H1 (cell line): Measurements from ENCODE around the gene FBXO45. TPM values are rescaled to one million over a fixed set of nuclear protein-coding genes. Genes with fewer than 3 reads are reported as not detected.

Experiments used
- CTCF ChIA-PET: fragments of 300-600 bp; sonication (Branson Sonifier 250); formaldehyde crosslinking; loops from one replicate; lab custom pipeline; 2021; ENCODE audit not compliant: partially characterized antibody; lab: Charles Lee
- POLR2A ChIA-PET: fragments of 300-600 bp; sonication (Branson Sonifier 250); formaldehyde crosslinking; loops from one replicate; lab custom pipeline; 2021; ENCODE audit warnings: inconsistent platforms; ENCODE audit not compliant: partially characterized antibody; lab: Charles Lee
- DNase-seq, 2 experiments: peaks; one replicate each; pipeline versions ENCODE4 v3.0.0 to v3.0.0-alpha.2; 2010 to 2022; ENCODE audit warnings: low spot score in 2 of 2, low read depth in 1 of 2, mixed read lengths in 1 of 2
- FAIRE-seq: peaks from 2 replicates; lab custom pipeline; 2011; peaks lifted over from hg19 to GRCh38; lab: Jason Lieb, UNC
- H2AFZ ChIP-seq: 2 replicates; pipeline ENCODE4 v1.8.1; 2012; ENCODE audit warnings: low read length, inconsistent platforms
- H2AK5ac ChIP-seq: 2 replicates; pipeline ENCODE4 v1.6.1; 2013; ENCODE audit warnings: low read depth, low read length
- H2BK120ac ChIP-seq: replicated peaks from 2 replicates; pipeline ENCODE3; 2013; ENCODE audit warnings: low read depth, low read length, inconsistent platforms
- H2BK12ac ChIP-seq: 2 replicates; pipeline ENCODE4 v1.6.1; 2013; ENCODE audit warnings: low read depth, low read length
- H2BK15ac ChIP-seq: 2 replicates; pipeline ENCODE4 v1.6.1; 2013; ENCODE audit warnings: low read length
- H2BK20ac ChIP-seq: 2 replicates; pipeline ENCODE4 v1.6.1; 2013; ENCODE audit warnings: low read length
- H2BK5ac ChIP-seq: 2 replicates; pipeline ENCODE4 v1.6.1; 2013; ENCODE audit warnings: low read depth, low read length
- H3K14ac ChIP-seq: 2 replicates; pipeline ENCODE4 v1.6.1; 2013; ENCODE audit warnings: inconsistent platforms; ENCODE audit not compliant: insufficient read length
- H3K18ac ChIP-seq: 2 replicates; pipeline ENCODE4 v1.6.1; 2013; ENCODE audit warnings: low read length; ENCODE audit errors: extremely low read depth
- H3K23ac ChIP-seq: 2 replicates; pipeline ENCODE4 v1.6.1; 2013; ENCODE audit warnings: inconsistent platforms; ENCODE audit not compliant: insufficient read length
- H3K23me2 ChIP-seq: 2 replicates; pipeline ENCODE4 v1.6.1; 2013; ENCODE audit warnings: low read depth, low read length
- H3K27ac ChIP-seq: 2 replicates; pipeline ENCODE4 v1.6.1; 2011; ENCODE audit warnings: low read depth, low read length, inconsistent platforms
- H3K27me3 ChIP-seq, 4 experiments: replicated peaks in 1 of 4; 1 replicate in 1 of 4; 2 replicates in 3 of 4; pipeline versions ENCODE4 v1.6.1 to v1.8.1; 2011 to 2013; ENCODE audit warnings: low read length in 3 of 4, mild to moderate bottlenecking in 3 of 4, inconsistent platforms in 2 of 4, mixed read lengths in 2 of 4, moderate library complexity in 1 of 4; ENCODE audit not compliant: control insufficient read depth in 3 of 4, insufficient read depth in 3 of 4; ENCODE audit errors: extremely low read depth in 1 of 4
- H3K36me3 ChIP-seq, 4 experiments: 2 replicates each; pipeline versions ENCODE4 v1.6.1 to v1.8.1; 2011 to 2013; ENCODE audit warnings: mild to moderate bottlenecking in 4 of 4, low read length in 3 of 4, moderate library complexity in 2 of 4, control low read depth in 1 of 4, inconsistent platforms in 1 of 4; ENCODE audit not compliant: insufficient read depth in 4 of 4, control insufficient read depth in 2 of 4
- H3K4ac ChIP-seq: replicated peaks from 2 replicates; pipeline ENCODE3; 2013; ENCODE audit warnings: low read length, low read depth, mixed read lengths, inconsistent platforms; ENCODE audit not compliant: insufficient read length
- H3K4me1 ChIP-seq, 4 experiments: replicated peaks in 1 of 4; 1 replicate in 1 of 4; 2 replicates in 3 of 4; pipeline versions ENCODE4 v1.6.1 to v1.8.1; 2011 to 2013; ENCODE audit warnings: low read length in 3 of 4, inconsistent platforms in 2 of 4, mixed read lengths in 1 of 4; ENCODE audit not compliant: insufficient read depth in 4 of 4, control insufficient read depth in 3 of 4
- H3K4me2 ChIP-seq, 2 experiments: 2 replicates each; pipeline versions ENCODE4 v1.6.1 to v1.8.1; 2011 to 2013; ENCODE audit warnings: low read depth in 2 of 2, low read length in 2 of 2, control low read depth in 1 of 2, inconsistent platforms in 1 of 2, mild to moderate bottlenecking in 1 of 2; ENCODE audit not compliant: insufficient read depth in 1 of 2
- H3K4me3 ChIP-seq, 4 experiments: fragments of 200-600, 300-600 bp in 1 of 4; sonication (generic), shearing (Covaris generic), sonication (Bioruptor Twin) in 1 of 4; 2 replicates each; pipeline versions ENCODE4 v1.5.1 to v1.8.1; 2011 to 2016; ENCODE audit warnings: low read length in 4 of 4, low read depth in 3 of 4, control low read depth in 2 of 4, inconsistent platforms in 2 of 4, mild to moderate bottlenecking in 2 of 4, mixed read lengths in 1 of 4, moderate library complexity in 1 of 4; ENCODE audit not compliant: insufficient read depth in 2 of 4; ENCODE audit errors: extremely low read depth in 1 of 4
- H3K56ac ChIP-seq: replicated peaks from 2 replicates; pipeline ENCODE3; 2013; ENCODE audit warnings: low read depth, mild to moderate bottlenecking, mixed read lengths, low read length, inconsistent platforms; ENCODE audit not compliant: insufficient read length
- H3K79me1 ChIP-seq: 2 replicates; pipeline ENCODE4 v1.6.1; 2013; ENCODE audit warnings: low read depth, low read length, control low read depth
- H3K79me2 ChIP-seq, 2 experiments: 2 replicates each; pipeline versions ENCODE4 v1.6.1 to v1.8.1; 2012 to 2013; ENCODE audit warnings: low read length in 2 of 2, mild to moderate bottlenecking in 2 of 2, inconsistent platforms in 1 of 2; ENCODE audit not compliant: insufficient read depth in 2 of 2, control insufficient read depth in 1 of 2
- H3K9ac ChIP-seq, 4 experiments: replicated peaks in 1 of 4; 1 replicate in 1 of 4; 2 replicates in 3 of 4; pipeline versions ENCODE4 v1.6.1 to v1.8.1; 2011 to 2013; ENCODE audit warnings: low read depth in 3 of 4, low read length in 3 of 4, control low read depth in 2 of 4, mild to moderate bottlenecking in 2 of 4, moderate library complexity in 2 of 4, inconsistent platforms in 1 of 4; ENCODE audit errors: extremely low read depth in 1 of 4
- H3K9me3 ChIP-seq, 2 experiments: 2 replicates each; pipeline versions ENCODE4 v1.6.1 to v1.8.1; 2012 to 2013; ENCODE audit warnings: mild to moderate bottlenecking in 2 of 2, moderate library complexity in 2 of 2, control low read depth in 1 of 2, inconsistent platforms in 1 of 2, low read depth in 1 of 2, low read length in 1 of 2, mixed read lengths in 1 of 2; ENCODE audit not compliant: insufficient read depth in 2 of 2
- H4K20me1 ChIP-seq, 2 experiments: replicated peaks in 1 of 2; 2 replicates each; pipeline versions ENCODE3 to v1.8.1; 2011 to 2013; ENCODE audit warnings: inconsistent platforms in 2 of 2, low read length in 2 of 2, mild to moderate bottlenecking in 1 of 2; ENCODE audit not compliant: insufficient read depth in 2 of 2, control insufficient read depth in 1 of 2
- H4K5ac ChIP-seq: 2 replicates; pipeline ENCODE4 v1.6.1; 2013; ENCODE audit warnings: low read length, low read depth, mixed read lengths, inconsistent platforms; ENCODE audit not compliant: insufficient read length
- H4K8ac ChIP-seq: 2 replicates; pipeline ENCODE4 v1.8.0; 2013; ENCODE audit warnings: mild to moderate bottlenecking, moderate library complexity, low read length, inconsistent platforms; ENCODE audit not compliant: insufficient read depth; ENCODE audit errors: extremely low read depth
- H4K91ac ChIP-seq: replicated peaks from 2 replicates; pipeline ENCODE3; 2013; ENCODE audit warnings: low read length, mixed read lengths, inconsistent platforms; ENCODE audit not compliant: insufficient read length
- BCL11A ChIP-seq, 2 experiments: IDR thresholded peaks; one replicate each; pipeline ENCODE4 v1.6.1; 2011; ENCODE audit warnings: low read depth in 2 of 2, low read length in 2 of 2, mild to moderate bottlenecking in 2 of 2
- CEBPB ChIP-seq: IDR thresholded peaks from 2 replicates; pipeline ENCODE4 v1.6.1; 2012; ENCODE audit warnings: low read depth, low read length
- EZH2 ChIP-seq: fragments of 200-600 bp; sonication (generic); IDR thresholded peaks from 2 replicates; pipeline ENCODE4 v1.7.1; 2012; ENCODE audit warnings: low read depth, mild to moderate bottlenecking, moderate library complexity, low read length, inconsistent platforms; ENCODE audit not compliant: severe bottlenecking
- GTF2F1 ChIP-seq: IDR thresholded peaks from 2 replicates; pipeline ENCODE4 v1.6.1; 2012; ENCODE audit warnings: low read depth, low read length, improper control_type of control experiment, borderline replicate concordance
- JUND ChIP-seq: IDR thresholded peaks from 2 replicates; pipeline ENCODE4 v1.6.1; 2011; ENCODE audit warnings: mild to moderate bottlenecking, improper control_type of control experiment, low read length
- KDM4A ChIP-seq: IDR thresholded peaks from one replicate; pipeline ENCODE4 v1.7.1; 2012; ENCODE audit warnings: low read depth, mild to moderate bottlenecking, moderate library complexity, low read length, inconsistent platforms; ENCODE audit not compliant: severe bottlenecking
- NANOG ChIP-seq: IDR thresholded peaks from 2 replicates; pipeline ENCODE4 v1.6.1; 2011; ENCODE audit warnings: low read length, low read depth, mild to moderate bottlenecking, inconsistent platforms; ENCODE audit not compliant: insufficient read depth, poor library complexity, severe bottlenecking
- PHF8 ChIP-seq: fragments of 200-600 bp; sonication (generic); conservative IDR thresholded peaks from 2 replicates; pipeline ENCODE4 v1.7.1; 2012; ENCODE audit warnings: low read depth, mild to moderate bottlenecking, inconsistent platforms, low read length, moderate library complexity
- POU5F1 ChIP-seq: IDR thresholded peaks from 2 replicates; pipeline ENCODE4 v1.6.1; 2011; ENCODE audit warnings: low read depth, mild to moderate bottlenecking, low read length, moderate library complexity
- SP1 ChIP-seq: IDR thresholded peaks from 2 replicates; pipeline ENCODE4 v1.6.1; 2011; ENCODE audit warnings: low read depth, low read length
- SRF ChIP-seq: IDR thresholded peaks from 2 replicates; pipeline ENCODE4 v1.6.1; 2011; ENCODE audit warnings: mild to moderate bottlenecking, low read depth, low read length, moderate library complexity
- SUZ12 ChIP-seq: fragments of 200-600 bp; sonication (generic); IDR thresholded peaks from 2 replicates; pipeline ENCODE4 v1.6.1; 2012; ENCODE audit warnings: mild to moderate bottlenecking, inconsistent platforms, low read length, moderate library complexity, mixed read lengths
- WGBS, 2 experiments: shearing (Covaris generic) in 1 of 2; methylation state at CpG; one replicate each; pipeline versions ENCODE4 v1.1.6 to v1.1.7; 2013 to 2015; ENCODE audit warnings: low lambda C conversion rate in 2 of 2, mixed read lengths in 2 of 2, inconsistent platforms in 1 of 2, low coverage in 1 of 2, missing lambda C conversion rate in 1 of 2; ENCODE audit not compliant: insufficient replicate concordance in 2 of 2, insufficient coverage in 1 of 2, insufficient read length in 1 of 2; ENCODE audit errors: extremely low coverage in 1 of 2, missing lambda C conversion rate in 1 of 2; 5-methylcytosine and 5-hydroxymethylcytosine counted together
- polyA plus RNA-seq, 7 experiments: library from polyadenylated mRNA; depleted of rRNA in 3 of 7; stranded (reverse) in 5 of 7; unstranded in 2 of 7; fragments of >200 nt in 5 of 7; fragments of 200-250 nt in 2 of 7; gene quantifications; 1 replicate in 5 of 7; 2 replicates in 1 of 7; 4 replicates in 1 of 7; pipeline versions ENCODE4 v1.2.1 to v1.2.3, GENCODE V29; 2011 to 2013; ENCODE audit warnings: missing spikeins in 2 of 7, mixed read lengths in 2 of 7
- total RNA-seq: library from RNA; stranded (reverse); fragmentation: NEBNext Ultra II Directional; extraction: Animal tissue kit (Norgen Biotek cat#: 25700); gene quantifications from 2 replicates; pipeline ENCODE4 v1.2.1, GENCODE V29; 2021
- TF ChIP-seq, protein P1 (sequence below): IDR thresholded peaks from 2 replicates; pipeline ENCODE4 v1.6.1; 2011; ENCODE audit warnings: low read length, improper control_type of control experiment

The FBXO45 gene
- total and polyA plus RNA-seq, 2 of the 8 experiments (the other 6 are each of a cell fraction or from before 2014, with no cell fraction given) = 5.2 to 19.4 TPM

DNA sequence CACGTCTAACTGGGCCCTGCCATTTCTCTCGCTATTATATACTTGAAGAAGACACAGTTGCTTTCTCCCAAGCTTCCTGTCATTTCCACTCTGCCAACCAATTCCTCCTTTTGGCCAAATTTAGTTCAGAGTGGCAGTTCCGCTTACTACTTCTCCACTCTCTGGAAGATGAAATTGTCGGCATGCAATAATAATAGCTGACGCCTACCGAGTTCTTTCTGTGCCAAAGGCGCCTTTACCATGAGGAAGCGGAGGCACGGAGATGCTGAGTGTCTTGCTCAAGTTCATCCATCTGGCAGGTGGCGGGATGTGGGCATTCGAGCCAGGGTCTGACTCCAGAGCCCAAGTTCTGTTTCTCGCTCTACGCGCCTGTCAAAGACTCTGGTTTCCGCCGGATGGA is 56.4 kb downstream of the FBXO45 start:
- Histone ChIP-seq H2BK5ac (no peak overlapping the region), H3K4ac (no peak overlapping the region), H3K27ac (no peak overlapping the region), H4K20me1 (no peaks in the 10 kb centered on the region), H3K27me3 (no peaks in the 10 kb centered on the region), H3K4me2 (no peak overlapping the region), H2AFZ (no peak overlapping the region; the same call in 1 of the 2 replicates), H2BK15ac (no peak overlapping the region), H3K23me2 (no peaks in the 10 kb centered on the region; the same call in 1 of the 2 replicates), H3K56ac (no peak overlapping the region), H2AK5ac (no peak overlapping the region), H3K9ac (no peak overlapping the region), H4K5ac (no peak overlapping the region), H4K8ac (no peak overlapping the region; the same call in 1 of the 2 replicates), H3K14ac (no peak overlapping the region), H3K4me3 (no peak overlapping the region), H3K79me2 (no peaks in the 10 kb centered on the region), H4K91ac (no peak overlapping the region), H2BK20ac (no peak overlapping the region), H3K36me3 (no peaks in the 10 kb centered on the region), H2BK12ac (no peak overlapping the region), H2BK120ac (no peak overlapping the region), H3K18ac (no peak overlapping the region), H3K9me3 (no peaks in the 10 kb centered on the region), H3K79me1 (no peaks in the 10 kb centered on the region), H3K4me1 (peaks cover 0 to 5% (median 3%) of the 10 kb centered on the region in 4 experiments; a peak in 6 of 7 replicates), H3K23ac (no peak overlapping the region)
- ChIA-PET CTCF (interaction anchor here (1.0 to 1.1 kb wide), 2 partner anchors 15 to 61 kb away, joined by 3 read pairs; no protein-coding TSS in a partner anchor), POLR2A (interaction anchor here (1.6 kb wide), 1 partner anchor 8 kb away, joined by 5 read pairs; no protein-coding TSS in a partner anchor)
- 94% methylated on average over 16 of the region's 16 CpGs; no CpG with 5 or more reads in 1 of the 2 experiments for WGBS, 2 experiments
- DNase-seq (no peak), FAIRE-seq (no peak)
- TF ChIP-seq, protein P1, sequence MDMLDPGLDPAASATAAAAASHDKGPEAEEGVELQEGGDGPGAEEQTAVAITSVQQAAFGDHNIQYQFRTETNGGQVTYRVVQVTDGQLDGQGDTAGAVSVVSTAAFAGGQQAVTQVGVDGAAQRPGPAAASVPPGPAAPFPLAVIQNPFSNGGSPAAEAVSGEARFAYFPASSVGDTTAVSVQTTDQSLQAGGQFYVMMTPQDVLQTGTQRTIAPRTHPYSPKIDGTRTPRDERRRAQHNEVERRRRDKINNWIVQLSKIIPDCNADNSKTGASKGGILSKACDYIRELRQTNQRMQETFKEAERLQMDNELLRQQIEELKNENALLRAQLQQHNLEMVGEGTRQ = no peak
- TF ChIP-seq POU5F1 (no peak), NANOG (no peak), SP1 (no peak), BCL11A (IDR thresholded peaks at IDR 0.05; ENCODE audit: low read depth in 2 of 2, low read length in 2 of 2) (no peak), SUZ12 (no peak), CEBPB (no peak), KDM4A (no peak), EZH2 (no peak), GTF2F1 (no peak), JUND (no peak), SRF (no peak), PHF8 (no peak)
